ENCODE data around the gene CAMK1D.

Gene CAMK1D

DNA sequence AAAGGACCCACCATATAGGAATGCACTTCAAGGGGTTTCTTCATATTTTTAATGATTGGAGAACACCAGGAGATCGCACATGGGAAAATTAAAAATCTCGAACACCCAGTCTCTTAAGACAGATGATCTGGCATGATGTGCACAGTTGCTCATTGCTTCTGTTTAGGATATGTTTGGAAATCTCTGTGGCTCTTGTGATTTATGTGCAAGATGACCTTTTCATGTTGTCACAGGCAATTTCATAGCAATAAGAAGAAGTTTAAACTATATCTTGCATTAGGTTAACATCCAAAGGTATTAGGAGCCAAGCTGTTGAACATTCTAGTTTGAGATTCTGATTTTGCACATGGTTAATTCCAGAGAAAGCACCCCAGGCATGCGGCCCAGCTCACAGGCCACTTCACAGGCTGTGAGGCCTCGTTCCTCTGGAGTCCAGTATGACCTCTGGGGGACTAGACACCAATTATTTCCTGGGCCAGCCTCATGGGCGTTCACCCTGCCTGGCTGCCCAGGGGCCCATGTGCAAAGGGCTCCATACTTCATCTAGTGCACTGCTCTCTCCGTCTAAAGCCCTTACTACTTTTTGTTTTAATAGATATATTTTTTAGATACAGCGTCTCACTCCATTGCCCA is 28.4 kb downstream of the CAMK1D start:
- DNase-seq = no peak

DNA sequence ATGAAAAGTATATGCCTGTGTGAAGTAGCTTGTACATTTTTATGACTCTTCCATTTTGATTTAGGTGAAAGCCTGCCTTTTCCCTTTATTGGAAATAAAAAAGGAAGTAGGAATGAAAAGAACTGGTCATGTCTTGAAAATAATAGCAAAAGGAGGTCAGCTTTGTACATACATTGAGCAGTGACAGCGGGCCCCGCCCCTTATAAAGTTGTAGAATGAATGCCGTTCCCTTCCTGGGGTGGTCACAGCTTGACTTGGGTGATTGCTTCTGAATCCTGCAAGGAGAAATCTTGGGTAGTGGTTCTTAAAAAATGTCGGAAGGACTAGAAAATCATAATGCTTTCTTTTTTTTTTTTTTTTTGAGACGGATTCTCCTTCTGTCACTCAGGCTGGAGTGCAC is 31.7 kb downstream of the CAMK1D start:
- DNase-seq = no peak

DNA sequence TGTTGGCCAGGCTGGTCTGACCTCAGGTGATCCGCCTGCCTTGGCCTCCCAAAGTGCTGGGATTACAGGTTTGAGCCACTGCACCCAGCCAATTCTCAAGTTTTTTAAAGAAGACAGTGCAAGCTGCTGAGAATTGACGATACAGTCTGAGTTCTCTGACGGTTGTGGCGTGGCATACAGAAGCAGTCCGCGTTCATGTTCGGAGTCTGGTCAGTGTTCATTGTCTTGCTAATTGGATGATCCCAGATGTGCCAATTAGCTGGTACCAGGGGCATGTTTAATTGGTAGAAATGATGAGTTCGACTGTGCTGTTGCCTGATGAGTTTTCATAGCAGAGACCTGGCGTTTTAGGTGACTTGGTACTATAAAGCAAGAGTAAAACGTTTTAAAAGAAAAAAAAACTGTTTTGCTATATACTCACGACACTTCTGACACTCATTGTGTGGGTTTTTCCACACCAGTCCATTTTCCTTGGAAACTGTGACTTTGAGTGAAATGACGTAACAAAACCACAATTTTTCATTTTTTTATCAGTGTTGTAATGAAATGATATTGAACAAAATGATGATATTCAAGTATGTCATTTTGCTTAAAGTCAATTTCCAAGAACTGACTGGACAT is 32.3 kb downstream of the CAMK1D start:
- DNase-seq = no peak

GRCh38 chr10:12382157-12382548 is 32.8 kb downstream of the CAMK1D start:
- DNase-seq = no peak

GRCh38 chr10:12382956-12383531 is 33.7 kb downstream of the CAMK1D start:
- no peak for DNase-seq

DNA sequence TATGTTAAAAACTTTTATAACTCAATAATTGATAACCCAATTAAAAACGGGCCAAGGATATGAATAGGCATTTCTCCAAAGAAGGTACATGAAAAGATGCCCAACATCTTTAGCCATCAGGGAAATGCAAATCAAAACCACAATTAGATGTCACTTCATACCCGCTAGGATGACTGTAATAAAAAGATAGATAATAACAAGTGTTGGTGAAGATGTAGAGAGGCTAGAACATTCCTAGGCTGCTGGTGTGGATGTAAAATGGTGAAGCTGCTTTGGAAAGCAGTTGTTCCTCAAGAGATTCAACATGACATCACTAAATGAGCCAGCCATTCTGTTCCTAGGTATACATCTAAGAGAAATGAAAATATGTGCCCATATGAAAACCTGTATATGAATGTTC is 35.6 kb downstream of the CAMK1D start:
- DNase-seq = no peak

GRCh38 chr10:12387561-12388210 is 38.3 kb downstream of the CAMK1D start:
- no peak for DNase-seq

GRCh38 chr10:12388671-12389070 is 39.3 kb downstream of the CAMK1D start:
- no peak for DNase-seq

GRCh38 chr10:12389154-12389734 is 39.9 kb downstream of the CAMK1D start:
- DNase-seq = no peak

- no peak for DNase-seq
Measured at GRCh38 chr10:12390733-12391132, 41.4 kb downstream of the CAMK1D start.

- DNase-seq = no peak
Measured at GRCh38 chr10:12391206-12391605, 41.9 kb downstream of the CAMK1D start.

GRCh38 chr10:12393831-12394230 is 44.5 kb downstream of the CAMK1D start:
- DNase-seq = no peak

DNA sequence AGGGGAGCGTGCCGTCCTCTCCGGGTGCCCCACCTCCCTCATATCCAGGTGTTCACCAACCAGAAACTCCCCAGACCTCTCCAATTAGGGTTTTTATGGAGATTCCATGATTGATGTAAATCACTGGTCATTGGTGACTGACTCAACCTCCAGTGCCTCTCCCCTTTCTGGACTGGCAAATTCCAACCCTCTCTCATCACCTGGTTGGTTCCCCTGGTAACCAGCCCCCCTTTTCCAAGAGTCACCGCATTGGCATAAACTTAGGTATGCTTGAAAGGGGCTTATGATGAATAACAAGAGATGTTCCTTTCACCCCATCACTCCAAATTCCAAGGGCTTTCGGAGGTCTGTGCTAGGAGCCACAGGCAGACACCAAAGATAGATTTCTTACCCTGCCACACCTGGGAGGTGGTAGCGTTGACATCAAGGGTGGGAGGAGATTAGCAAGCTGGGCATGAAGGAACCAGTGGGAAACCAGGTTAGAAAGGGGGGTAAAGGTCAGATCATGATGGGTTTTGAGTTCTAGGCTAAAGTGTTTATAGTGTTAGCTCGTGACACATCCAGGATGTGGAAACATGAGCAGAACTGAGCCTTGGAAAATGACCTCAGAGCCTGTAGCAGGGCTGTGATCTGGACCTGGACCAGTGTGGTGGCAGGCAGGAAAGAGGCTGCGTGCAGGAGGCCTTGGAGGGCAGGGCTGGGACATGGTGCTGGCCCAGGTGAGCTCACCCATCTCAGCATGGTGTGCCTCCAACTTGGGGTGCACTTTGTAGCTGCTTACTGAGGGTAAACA is 45.1 kb downstream of the CAMK1D start:
- DNase-seq = no peak

- no peak for DNase-seq
Measured at GRCh38 chr10:12396093-12396492, 46.7 kb downstream of the CAMK1D start.

- no peak for DNase-seq
Measured at GRCh38 chr10:12396567-12396966, 47.2 kb downstream of the CAMK1D start.

GRCh38 chr10:12397147-12397896 is 48.0 kb downstream of the CAMK1D start:
- DNase-seq = no peak

GRCh38 chr10:12397941-12398340 is 48.6 kb downstream of the CAMK1D start:
- no peak for DNase-seq

DNA sequence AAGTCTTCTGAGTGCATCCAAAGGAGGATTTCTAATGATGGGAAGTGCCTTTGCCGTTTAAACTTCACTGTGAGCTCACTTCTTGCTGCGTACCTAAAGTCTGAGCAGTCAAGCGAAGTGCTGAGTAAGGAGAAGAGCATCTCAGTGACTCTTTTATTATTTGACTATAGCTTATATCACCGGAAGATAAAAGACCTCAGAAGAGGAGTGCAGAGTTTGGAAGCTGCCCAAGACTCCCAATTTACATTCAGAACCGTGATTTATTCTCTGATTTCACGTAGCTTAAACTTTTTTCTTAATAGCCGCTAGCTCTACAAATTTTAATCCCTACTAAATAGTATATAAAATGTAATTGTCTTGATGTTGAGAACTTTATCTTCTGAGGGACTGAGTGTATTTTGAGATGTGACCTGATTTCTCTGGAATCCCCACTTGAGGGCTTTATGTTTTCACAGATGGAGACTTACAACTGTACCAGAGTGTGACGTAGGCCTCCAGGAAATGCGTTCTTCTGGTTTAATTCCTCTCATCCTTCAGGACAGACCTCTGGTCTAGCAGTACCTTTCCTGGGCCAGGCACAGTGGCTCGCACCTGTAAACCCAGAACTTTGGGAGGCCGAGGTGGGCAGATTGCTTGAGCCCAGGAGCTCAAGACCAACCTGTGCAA is 51.1 kb downstream of the CAMK1D start:
- no peak for DNase-seq

- no peak for DNase-seq
Measured at GRCh38 chr10:12401466-12401865, 52.1 kb downstream of the CAMK1D start.

DNA sequence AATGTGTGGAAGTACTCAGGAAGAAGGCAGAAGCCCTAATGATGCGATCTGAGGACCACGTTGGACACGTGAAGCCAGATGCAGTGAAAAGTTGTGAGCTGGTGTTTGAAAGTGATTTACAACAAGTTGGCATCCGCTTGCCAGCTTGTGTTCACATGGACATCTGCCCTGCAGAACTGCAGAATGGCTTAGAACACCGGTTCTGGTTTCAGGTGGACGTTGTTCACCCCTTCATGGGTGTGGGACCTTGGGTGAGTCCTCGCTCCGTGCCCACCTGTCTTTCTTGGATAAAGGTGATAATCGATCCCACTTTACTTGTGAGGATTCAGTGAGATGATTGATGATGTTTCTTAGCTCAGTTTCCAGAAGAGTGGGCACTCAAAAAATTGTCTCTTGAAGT is 53.8 kb downstream of the CAMK1D start:
- no peak for DNase-seq
